GM04503 (cell line): ENCODE data around the gene IGFBP1.

Experiments
- DNase-seq: peaks from one replicate; pipeline ENCODE4 v3.0.0-alpha.2; 2012; ENCODE audit warnings: low read depth

The IGFBP1 gene

GRCh38 chr7:45902820-45903219, 14.5 kb downstream of the IGFBP1 start:
- no peak for DNase-seq

GRCh38 chr7:45909561-45909960, 21.3 kb downstream of the IGFBP1 start:
- DNase-seq, result no peak

DNA sequence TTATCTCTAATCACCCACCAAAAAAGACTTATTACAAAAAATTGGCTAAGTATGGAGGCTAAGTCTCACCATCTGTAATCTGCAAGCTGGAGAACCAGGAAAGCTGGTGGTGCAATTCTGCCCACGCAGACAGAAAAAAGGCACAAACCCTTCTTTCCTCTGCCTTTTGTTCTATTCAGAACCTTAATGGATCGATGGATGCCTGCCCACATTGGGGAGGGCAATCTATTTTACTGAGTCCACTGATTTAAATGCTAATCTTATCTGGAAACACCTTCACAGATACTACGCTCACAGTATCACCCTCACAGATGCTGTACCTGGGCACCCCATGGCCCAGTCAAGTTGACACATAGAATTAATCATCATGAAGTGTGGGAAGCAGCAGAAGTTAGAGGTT, 22.6 kb downstream of the IGFBP1 start:
- DNase-seq, result no peak

GRCh38 chr7:45911311-45911710, 23.0 kb downstream of the IGFBP1 start:
- DNase-seq, result no peak

GRCh38 chr7:45912972-45913371, 24.7 kb downstream of the IGFBP1 start:
- no peak for DNase-seq

GRCh38 chr7:45914911-45915310, 26.6 kb downstream of the IGFBP1 start:
- no peak for DNase-seq

DNA sequence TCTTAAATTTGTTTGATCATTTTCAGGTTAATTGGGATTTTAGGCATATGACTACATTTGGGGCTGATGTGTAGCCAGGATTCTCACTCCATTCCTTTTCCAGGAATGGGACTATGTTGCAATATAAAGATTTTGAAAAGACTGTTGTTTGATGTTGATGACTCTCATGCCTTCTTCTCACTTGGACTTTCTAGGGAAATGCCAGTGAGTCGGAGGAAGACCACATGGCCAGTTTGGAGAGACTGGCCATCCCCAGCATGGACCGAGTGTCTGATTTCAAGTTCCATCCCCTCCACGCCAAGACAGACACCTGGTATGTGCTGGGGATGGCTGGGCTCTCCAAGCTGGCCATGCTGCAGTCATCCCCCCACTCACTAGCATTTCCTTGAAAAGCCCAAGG, 27.3 kb downstream of the IGFBP1 start:
- DNase-seq, result no peak

GRCh38 chr7:45917064-45917463, 28.8 kb downstream of the IGFBP1 start:
- DNase-seq, result no peak

GRCh38 chr7:45917658-45918057, 29.4 kb downstream of the IGFBP1 start:
- DNase-seq, result no peak

GRCh38 chr7:45918556-45918955, 30.3 kb downstream of the IGFBP1 start:
- DNase-seq, result no peak

DNA sequence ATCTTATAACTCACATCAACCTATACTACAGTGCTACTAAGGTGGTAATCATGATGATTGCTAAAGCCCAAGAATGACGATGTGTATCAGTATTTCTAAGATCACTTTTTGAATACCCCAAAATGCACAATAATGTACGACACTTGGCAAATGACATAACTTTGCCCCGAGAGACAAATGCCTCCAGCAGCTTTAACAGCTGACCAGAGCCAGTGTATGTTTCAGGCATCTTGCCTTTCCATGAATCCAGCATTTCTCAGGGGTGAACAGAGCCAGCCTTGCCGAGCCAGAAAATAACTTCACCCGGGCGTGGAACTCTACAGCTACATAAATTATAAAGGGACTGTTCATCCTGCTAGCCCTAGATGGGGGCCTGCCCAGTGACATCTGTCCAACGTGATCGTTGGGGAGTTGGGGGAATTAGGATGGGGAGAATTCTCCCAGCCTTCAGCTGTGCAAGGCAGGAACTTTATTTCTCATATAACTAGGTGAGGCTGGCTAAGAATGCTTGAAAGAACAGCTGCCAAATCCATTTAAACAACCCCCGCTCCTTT, 31.0 kb downstream of the IGFBP1 start:
- no peak for DNase-seq

- no peak for DNase-seq
Measured at GRCh38 chr7:45919993-45920459, 31.7 kb downstream of the IGFBP1 start.

DNA sequence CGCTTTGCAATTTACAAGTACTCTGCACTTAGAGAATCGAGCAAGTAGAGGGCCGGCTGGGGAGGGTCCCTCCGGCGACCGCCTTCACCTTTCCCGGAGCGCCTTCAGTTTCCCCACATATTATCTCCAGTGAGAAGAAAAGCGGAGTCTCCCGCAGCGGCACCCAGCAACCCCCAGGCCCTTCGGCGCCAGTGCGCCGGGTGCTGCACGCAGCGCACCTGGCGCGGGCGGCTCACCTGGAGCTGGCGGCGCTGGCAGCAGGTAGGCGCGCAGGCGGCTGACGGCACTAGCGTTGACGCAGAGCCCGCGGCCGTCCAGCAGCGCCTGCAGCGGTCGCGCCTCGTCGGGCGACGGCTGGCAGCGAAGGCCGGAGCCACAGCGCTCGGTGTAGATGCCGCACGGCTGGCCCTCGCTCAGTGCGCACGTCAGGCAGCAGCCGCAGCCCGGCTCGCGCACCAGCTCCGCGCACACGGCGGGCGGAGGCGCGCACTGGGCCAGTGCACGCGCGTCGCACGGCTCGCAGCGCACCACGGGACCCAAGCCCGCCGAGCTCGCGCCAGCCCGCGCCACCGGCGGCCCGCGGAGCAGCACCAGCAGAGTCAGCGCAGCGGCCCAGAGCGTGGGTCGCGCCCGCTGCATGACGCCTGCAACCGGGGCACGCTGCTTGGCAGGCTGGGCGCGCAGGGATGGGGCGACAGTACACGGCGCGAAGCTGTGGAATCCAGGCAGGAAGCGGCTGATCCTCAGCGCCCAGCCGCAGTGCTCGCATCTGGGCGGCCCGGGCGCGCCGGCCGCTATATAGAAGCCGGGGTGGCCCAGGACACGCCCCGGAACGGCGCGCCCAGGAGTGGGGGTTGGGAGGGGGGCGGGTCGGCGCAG, 32.5 kb downstream of the IGFBP1 start, which contains the start of gene IGFBP3:
Gene IGFBP3 (minus strand): TSS at position 771 of the 879 bp plus-strand sequence. CDS start 132 bp downstream, at position 639.
- no peak for DNase-seq

DNA sequence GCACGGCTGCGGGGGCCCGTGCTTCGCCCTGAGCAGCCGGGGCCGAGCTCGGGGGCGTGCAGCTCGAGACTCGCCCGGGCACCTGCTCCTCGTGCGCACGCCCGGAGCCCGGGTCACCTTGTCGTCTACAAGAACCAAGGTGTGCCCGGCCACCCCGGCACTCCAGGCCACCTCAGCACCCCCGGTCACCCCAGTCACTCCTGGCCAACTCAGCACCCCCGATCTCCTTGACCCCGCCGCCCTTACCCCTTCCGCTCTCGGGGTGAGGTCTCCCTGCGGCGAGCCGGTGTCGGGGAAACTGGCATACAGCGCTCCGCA, 33.1 kb downstream of the IGFBP1 start:
- DNase-seq, result no peak

- DNase-seq, result no peak
Measured at GRCh38 chr7:45921699-45922519, 33.6 kb downstream of the IGFBP1 start.

DNA sequence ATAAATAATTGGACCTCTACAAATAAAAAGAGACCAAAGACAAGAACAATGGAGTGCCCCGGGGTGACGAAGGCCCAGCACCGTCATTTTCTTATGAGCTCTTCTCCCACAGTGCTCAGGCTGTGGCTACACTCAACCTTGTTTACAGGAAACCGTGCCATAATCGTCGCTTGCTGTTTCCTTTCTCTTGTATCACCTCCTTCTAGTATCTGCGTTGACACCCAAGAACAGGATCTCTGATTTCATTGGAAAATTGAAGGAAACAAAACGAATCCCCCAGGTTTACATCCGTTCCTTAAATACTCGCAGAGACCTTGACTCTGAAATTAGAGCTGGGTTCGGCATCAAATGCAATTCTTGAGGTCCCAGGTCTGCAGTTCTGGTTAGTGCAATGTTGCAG, 34.5 kb downstream of the IGFBP1 start:
- no peak for DNase-seq

DNA sequence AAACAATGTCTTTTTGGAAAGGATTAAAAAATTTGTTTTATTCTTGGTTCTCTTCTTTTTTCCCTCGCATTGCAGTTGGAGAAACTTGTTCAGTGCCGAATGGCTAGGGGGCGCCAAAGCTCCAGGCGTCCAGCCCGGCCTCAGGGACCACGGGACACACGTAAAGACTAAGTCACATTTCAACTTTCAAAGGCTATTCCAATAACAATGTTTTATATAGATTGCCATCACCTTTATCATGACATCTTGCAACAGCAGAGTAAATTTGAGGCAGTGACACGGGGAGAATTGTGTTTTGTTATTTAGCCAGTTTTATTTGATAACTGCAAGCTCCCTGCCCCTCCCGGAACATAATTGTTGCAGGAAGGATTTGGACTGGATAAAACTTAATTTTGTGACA, 35.0 kb downstream of the IGFBP1 start:
- DNase-seq, result no peak

GRCh38 chr7:45923818-45924217, 35.5 kb downstream of the IGFBP1 start:
- no peak for DNase-seq

DNA sequence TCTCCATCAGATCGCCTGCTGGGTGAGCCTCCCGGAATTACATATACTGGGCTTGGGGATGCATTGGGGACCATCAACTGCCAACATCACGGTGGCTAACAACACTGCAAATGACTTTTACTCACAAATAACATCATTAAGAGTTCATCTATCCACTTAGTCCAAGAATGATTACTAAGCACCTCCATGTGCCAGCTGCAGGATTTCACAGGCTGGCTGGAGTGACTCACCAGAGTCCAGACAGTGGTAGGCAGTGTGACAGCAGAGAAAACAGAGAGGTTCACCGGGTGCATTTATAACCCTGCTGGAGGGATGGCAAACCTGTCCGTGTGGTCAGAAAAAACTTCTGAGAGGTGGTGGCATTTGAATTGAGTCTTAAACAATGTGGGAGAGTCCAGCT, 36.0 kb downstream of the IGFBP1 start:
- peak; percentile 77 for DNase-seq

- no peak for DNase-seq
Measured at GRCh38 chr7:45927721-45928120, 39.4 kb downstream of the IGFBP1 start.

GRCh38 chr7:45930967-45931366, 42.7 kb downstream of the IGFBP1 start:
- DNase-seq, result no peak

- DNase-seq, result no peak
Measured at GRCh38 chr7:45937301-45937700, 49.0 kb downstream of the IGFBP1 start.

DNA sequence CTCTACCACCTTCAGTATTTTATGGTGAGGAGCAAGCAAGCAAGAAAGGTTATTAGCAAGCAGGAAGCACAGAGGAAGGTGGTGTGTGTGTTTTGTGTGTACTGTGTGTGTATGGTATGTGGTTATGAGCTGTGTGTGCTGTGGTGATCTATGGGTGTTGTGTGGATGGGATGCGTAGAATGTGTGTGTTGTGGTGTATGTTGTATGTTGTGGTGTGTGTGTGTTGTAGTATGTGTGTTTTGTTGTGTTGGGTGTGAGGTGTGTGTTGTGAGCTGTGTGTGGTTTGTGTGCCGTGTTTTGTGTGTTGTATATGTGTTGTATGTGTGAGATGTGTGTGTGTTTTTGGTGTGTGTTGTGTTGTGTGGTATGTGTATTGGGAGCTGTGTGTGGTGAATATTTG, 49.6 kb downstream of the IGFBP1 start:
- DNase-seq, result no peak
